GM12891 (cell line): ENCODE results near the gene C4A.

ENCODE experiments used
- DNase-seq: peaks from one replicate; pipeline ENCODE4 v3.0.0; 2011; ENCODE audit warnings: low spot score; ENCODE audit not compliant: insufficient read length
- FAIRE-seq: peaks from 2 replicates; lab custom pipeline; 2011; peaks lifted over from hg19 to GRCh38; lab: Jason Lieb, UNC
- PAX5 ChIP-seq: IDR thresholded peaks from 2 replicates; pipeline ENCODE4 v1.6.1; 2011; ENCODE audit warnings: low read length, moderate library complexity, mild to moderate bottlenecking; ENCODE audit not compliant: insufficient read depth, severe bottlenecking
- POLR2A ChIP-seq: IDR thresholded peaks from 2 replicates; pipeline ENCODE4 v1.6.1; 2011; ENCODE audit warnings: low read depth, low read length, control low read depth
- POLR2AphosphoS5 ChIP-seq: IDR thresholded peaks from 2 replicates; pipeline ENCODE4 v1.6.1; 2011; ENCODE audit warnings: low read depth, low read length, control low read depth
- POU2F2 ChIP-seq: IDR thresholded peaks from 2 replicates; pipeline ENCODE4 v1.6.1; 2011; ENCODE audit warnings: low read depth, mild to moderate bottlenecking, control low read depth, low read length, moderate library complexity
- SPI1 ChIP-seq: IDR thresholded peaks from 2 replicates; pipeline ENCODE4 v1.6.1; 2011; ENCODE audit warnings: low read depth, low read length, control low read depth
- TAF1 ChIP-seq: IDR thresholded peaks from 2 replicates; pipeline ENCODE4 v1.6.1; 2011; ENCODE audit warnings: low read depth, low read length, control low read depth

The C4A gene

DNA sequence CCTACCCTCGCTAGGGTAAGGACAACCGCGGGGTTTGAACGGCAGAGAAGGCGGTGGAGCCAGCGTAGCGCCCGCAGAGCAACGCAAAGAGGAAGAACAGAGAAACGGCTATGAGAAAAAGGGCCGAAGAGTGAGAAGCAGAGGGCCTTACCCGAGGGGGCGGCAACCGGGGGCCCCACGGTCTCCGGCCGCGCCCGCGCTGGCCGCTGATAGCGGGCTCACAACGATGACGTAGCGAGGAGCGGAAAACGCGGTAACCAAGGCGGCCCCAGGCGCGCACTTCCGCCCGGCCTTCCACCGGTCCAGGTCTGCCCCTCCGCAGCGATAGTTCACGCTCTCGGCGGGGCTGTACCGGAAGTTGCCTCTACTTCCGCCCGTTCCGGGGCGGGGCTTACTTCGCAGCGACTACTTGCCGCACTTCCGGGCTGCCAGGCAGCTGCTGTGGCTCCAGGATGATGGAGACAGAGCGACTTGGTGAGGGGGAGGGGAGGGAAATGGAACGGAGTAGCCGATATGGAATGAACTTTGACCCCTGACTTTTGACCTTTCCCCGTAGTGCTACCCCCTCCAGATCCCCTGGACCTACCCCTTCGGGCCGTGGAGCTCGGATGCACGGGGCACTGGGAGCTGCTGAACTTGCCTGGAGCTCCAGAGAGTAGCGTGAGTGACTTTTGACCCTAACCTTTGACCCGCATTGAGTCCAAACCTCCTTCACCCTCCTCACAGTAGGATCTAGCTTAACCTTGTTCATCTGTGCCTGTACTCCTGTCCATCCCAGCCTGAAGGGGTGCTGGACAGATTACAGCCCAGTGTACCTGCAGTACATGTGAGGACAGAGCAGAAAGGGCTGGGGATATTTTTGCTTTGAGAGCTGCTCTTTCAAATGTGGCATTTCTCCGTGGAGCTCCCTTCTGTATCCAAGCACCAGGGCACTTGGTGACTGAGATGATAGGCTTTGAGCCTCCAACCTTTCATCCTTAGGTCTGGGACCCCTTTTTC, 22.8 kb upstream of the C4A start, which contains the start of the genes NELFE and SKIC2:
Gene NELFE, minus strand, starts transcription at position 231 of the 999 bp plus-strand sequence. CDS start 525 bp downstream, outside the sequence.
Gene SKIC2, plus strand, starts transcription at position 435 of the 999 bp plus-strand sequence. Its CDS starts 18 bp downstream, at position 453.
- TF ChIP-seq POLR2A = peak; percentile 83
- TF ChIP-seq SPI1 = peak; percentile 62
- peak; percentile 99 for TF ChIP-seq TAF1
- TF ChIP-seq PAX5 = no peak
- TF ChIP-seq POU2F2 = peak; percentile 71
- peak; percentile 91 for TF ChIP-seq POLR2AphosphoS5
- DNase-seq (peak; percentile 100), FAIRE-seq (peak; percentile 99)

GRCh38 chr6:31961616-31962015, 20.2 kb upstream of the C4A start:
- TF ChIP-seq POLR2A = no peak
- no peak for TF ChIP-seq POLR2AphosphoS5
- TF ChIP-seq TAF1 = no peak
- no peak for TF ChIP-seq SPI1
- no peak for TF ChIP-seq PAX5
- TF ChIP-seq POU2F2 = no peak
- FAIRE-seq = no peak
- DNase-seq = no peak

DNA sequence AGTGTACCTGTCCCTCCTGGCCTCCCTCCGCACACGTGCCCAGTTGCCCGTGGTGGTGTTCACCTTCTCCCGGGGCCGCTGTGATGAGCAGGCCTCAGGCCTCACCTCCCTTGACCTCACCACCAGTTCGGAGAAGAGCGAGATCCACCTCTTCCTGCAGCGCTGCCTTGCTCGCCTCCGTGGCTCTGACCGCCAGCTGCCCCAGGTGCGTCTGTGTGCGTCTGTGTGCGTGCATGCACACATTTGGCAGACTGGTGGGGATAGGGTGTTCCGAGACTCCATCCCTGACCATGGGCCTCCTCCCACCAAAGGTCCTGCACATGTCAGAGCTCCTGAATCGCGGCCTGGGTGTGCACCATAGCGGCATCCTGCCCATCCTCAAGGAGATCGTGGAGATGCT, 17.9 kb upstream of the C4A start:
- no peak for TF ChIP-seq POU2F2
- no peak for TF ChIP-seq POLR2AphosphoS5
- no peak for TF ChIP-seq PAX5
- no peak for TF ChIP-seq SPI1
- TF ChIP-seq TAF1 = no peak
- TF ChIP-seq POLR2A = no peak
- FAIRE-seq (no peak), DNase-seq (no peak)

DNA sequence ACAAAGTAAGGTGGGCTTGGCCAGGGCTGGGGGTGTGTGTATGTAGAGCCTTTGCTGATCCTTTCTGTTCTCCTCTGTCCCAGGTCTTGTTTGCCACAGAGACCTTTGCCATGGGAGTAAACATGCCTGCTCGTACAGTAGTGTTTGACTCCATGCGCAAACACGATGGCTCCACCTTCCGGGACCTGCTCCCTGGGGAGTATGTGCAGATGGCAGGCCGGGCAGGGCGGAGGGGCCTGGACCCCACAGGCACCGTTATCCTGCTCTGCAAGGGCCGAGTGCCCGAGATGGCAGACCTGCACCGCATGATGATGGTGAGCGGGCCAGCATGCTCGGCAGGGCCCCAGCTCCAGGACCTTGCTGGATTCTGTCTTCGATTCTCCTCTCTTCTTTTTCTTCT, 16.2 kb upstream of the C4A start:
- no peak for TF ChIP-seq TAF1
- FAIRE-seq (no peak), DNase-seq (no peak)

GRCh38 chr6:31966506-31966905, 15.4 kb upstream of the C4A start:
- TF ChIP-seq PAX5 = no peak
- no peak for FAIRE-seq

DNA sequence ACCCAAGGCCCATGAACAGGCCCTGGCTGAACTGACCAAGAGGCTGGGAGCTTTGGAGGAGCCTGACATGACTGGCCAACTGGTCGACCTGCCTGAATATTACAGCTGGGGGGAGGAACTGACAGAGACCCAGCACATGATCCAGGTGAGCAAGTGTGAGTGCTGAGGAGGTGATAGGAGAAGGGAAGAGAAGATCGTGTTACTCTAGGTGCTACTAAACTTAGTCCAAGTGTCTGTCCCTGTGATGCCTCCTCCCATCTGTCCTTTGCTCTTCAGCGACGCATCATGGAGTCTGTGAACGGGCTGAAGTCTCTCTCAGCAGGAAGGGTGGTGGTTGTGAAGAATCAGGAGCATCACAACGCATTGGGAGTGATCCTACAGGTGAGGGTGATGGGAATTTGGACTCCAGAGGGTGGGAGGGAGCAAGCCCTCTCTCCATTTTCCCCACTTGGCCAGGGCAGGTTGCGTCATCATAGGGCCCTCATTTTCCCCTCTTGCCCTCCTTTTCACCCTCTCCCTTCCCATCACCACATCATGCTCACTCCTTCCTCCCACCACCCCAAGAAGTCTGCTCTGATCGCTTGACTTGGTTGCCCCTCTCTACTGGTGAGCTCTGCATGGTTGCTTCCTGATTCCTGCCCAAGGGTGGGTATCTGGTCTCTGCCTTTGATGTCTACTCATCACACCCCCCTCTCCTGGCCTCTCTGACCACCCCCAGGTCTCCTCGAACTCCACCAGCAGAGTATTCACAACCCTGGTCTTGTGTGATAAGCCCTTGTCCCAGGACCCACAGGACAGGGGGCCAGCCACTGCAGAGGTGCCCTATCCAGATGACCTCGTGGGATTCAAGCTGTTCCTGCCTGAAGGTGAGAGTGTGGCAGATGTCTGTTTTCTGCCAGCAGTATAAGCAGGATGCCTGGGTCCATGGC, 14.6 kb upstream of the C4A start:
- no peak for FAIRE-seq
- TF ChIP-seq TAF1 (no peak), POLR2A (no peak), SPI1 (no peak), PAX5 (no peak), POLR2AphosphoS5 (no peak), POU2F2 (no peak)
- DNase-seq = no peak

More at GRCh38 chr6:31966506-31966905, 15.4 kb upstream of the C4A start:
- no peak for DNase-seq

DNA sequence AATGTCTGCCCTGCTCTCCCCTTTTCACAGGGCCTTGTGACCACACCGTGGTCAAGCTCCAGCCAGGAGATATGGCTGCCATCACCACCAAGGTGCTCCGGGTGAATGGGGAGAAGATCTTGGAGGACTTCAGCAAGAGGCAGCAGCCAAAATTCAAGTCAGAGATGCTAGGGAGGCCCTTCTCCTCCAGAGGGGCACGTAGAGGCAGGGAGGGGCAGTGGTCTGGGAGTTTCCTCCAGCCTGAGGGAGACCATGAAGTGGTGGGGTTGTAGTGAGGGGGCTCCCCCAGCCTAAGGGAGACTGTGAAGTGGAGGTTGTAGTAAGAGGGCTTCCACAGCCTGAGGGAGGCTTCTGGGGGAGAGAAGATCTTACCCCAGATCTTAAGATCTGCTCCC, 13.9 kb upstream of the C4A start:
- FAIRE-seq (no peak), DNase-seq (no peak)
- TF ChIP-seq PAX5 (no peak), POLR2AphosphoS5 (no peak), POU2F2 (no peak), POLR2A (no peak), TAF1 (no peak), SPI1 (no peak)

- FAIRE-seq (no peak), DNase-seq (no peak)
Observed at GRCh38 chr6:31968326-31968725, 13.5 kb upstream of the C4A start.

More at GRCh38 chr6:31968326-31968725, 13.5 kb upstream of the C4A start:
- TF ChIP-seq POLR2A = no peak
- no peak for TF ChIP-seq POU2F2
- no peak for TF ChIP-seq PAX5
- TF ChIP-seq POLR2AphosphoS5 = no peak
- no peak for TF ChIP-seq TAF1
- no peak for TF ChIP-seq SPI1
